Measurements from ENCODE around the gene LTA4H.

The LTA4H gene

GRCh38 chr12:96020314-96021003 lies 14.9 kb downstream of the LTA4H start:
- no peaks in the 10 kb centered on the region for H3K9me3 ChIP-seq (ENCODE audit: control insufficient read depth, insufficient read depth, low read depth, low read length)
- H3K27ac ChIP-seq (ENCODE audit: extremely low read depth, low read depth, low read length), result no peak overlapping the region
- H3K4me3 ChIP-seq (ENCODE audit: low read depth, low read length), result no peak overlapping the region
- TF ChIP-seq ZBTB10 (tag by site-specific recombination; IDR thresholded peaks at IDR 0.05), result no peak
- no peak for TF ChIP-seq ZFP37 (tag by site-specific recombination; IDR thresholded peaks at IDR 0.05)
- TF ChIP-seq ZNF514 (tag by site-specific recombination; IDR thresholded peaks at IDR 0.05), result no peak
- ChIA-PET CTCF (interaction anchor here (0.8 to 0.9 kb wide), 2 partner anchors 22 to 195 kb away, joined by 3 to 6 read pairs; no protein-coding TSS in a partner anchor), POLR2A (interaction anchor here (1.8 kb wide), 1 partner anchor 15 kb away, joined by 7 read pairs; the partner anchor contains the start of gene LTA4H)
- peaks cover 52 to 83% of the 10 kb centered on the region in 2 experiments for H3K36me3 ChIP-seq (ENCODE audit: control insufficient read depth in 2 of 2, insufficient read depth in 1 of 2, low read length in 2 of 2)
- H3K4me1 ChIP-seq (ENCODE audit: control insufficient read depth, insufficient read depth, low read length), result no peaks in the 10 kb centered on the region

- TF ChIP-seq ZIC2 (tag by site-specific recombination; IDR thresholded peaks at IDR 0.05) (no peak), OSR2 (tag by site-specific recombination; IDR thresholded peaks at IDR 0.05) (no peak), ZNF274 (IDR thresholded peaks at IDR 0.05; ENCODE audit: low read length) (no peak), ZNF274 (tag by site-specific recombination; IDR thresholded peaks at IDR 0.05; ENCODE audit: borderline replicate concordance) (no peak), ZNF341 (tag by site-specific recombination; IDR thresholded peaks at IDR 0.05; ENCODE audit: low read depth) (no peak), SALL2 (tag by site-specific recombination; IDR thresholded peaks at IDR 0.05; ENCODE audit: borderline replicate concordance) (no peak), ZNF335 (tag by site-specific recombination; conservative IDR thresholded peaks at IDR 0.05) (no peak), ZNF585B (tag by site-specific recombination; IDR thresholded peaks at IDR 0.05) (no peak), MYNN (tag by site-specific recombination; IDR thresholded peaks at IDR 0.05; ENCODE audit: borderline replicate concordance) (no peak), ZNF704 (tag by site-specific recombination; IDR thresholded peaks at IDR 0.05) (no peak), ZNF426 (tag by site-specific recombination; IDR thresholded peaks at IDR 0.05) (no peak), ZNF391 (tag by site-specific recombination; IDR thresholded peaks at IDR 0.05; ENCODE audit: borderline replicate concordance, low read depth) (no peak), GFI1B (tag by site-specific recombination; IDR thresholded peaks at IDR 0.05) (no peak), ZBTB8A (tag by site-specific recombination; IDR thresholded peaks at IDR 0.05) (no peak), ZNF214 (tag by site-specific recombination; IDR thresholded peaks at IDR 0.05; ENCODE audit: borderline replicate concordance) (no peak), ZBTB1 (tag by site-specific recombination; IDR thresholded peaks at IDR 0.05) (no peak), ZNF521 (tag by site-specific recombination; IDR thresholded peaks at IDR 0.05) (no peak), KLF1 (tag by site-specific recombination; IDR thresholded peaks at IDR 0.05) (no peak), ZNF121 (tag by site-specific recombination; IDR thresholded peaks at IDR 0.05) (no peak), ELK4 (IDR thresholded peaks at IDR 0.05; ENCODE audit: borderline replicate concordance, low read depth, low read length) (no peak)
- Histone ChIP-seq H3K4me3 (ENCODE audit: low read depth, low read length) (no peak overlapping the region), H3K27ac (ENCODE audit: extremely low read depth, low read depth, low read length) (no peak overlapping the region), H3K9me3 (ENCODE audit: control insufficient read depth, insufficient read depth, low read depth, low read length) (no peaks in the 10 kb centered on the region), H3K4me1 (ENCODE audit: control insufficient read depth, insufficient read depth, low read length) (no peaks in the 10 kb centered on the region), H3K36me3 (ENCODE audit: control insufficient read depth in 2 of 2, insufficient read depth in 1 of 2, low read length in 2 of 2) (peaks cover 46 to 85% of the 10 kb centered on the region in 2 experiments)
- POLR2A ChIA-PET, result no interaction called here
- CTCF ChIA-PET, result interaction anchor here (0.6 to 1.6 kb wide), 6 partner anchors 10 to 966 kb away, joined by 3 to 6 read pairs (median 4); no protein-coding TSS in a partner anchor
Measured at GRCh38 chr12:96015672-96016071, 19.7 kb downstream of the LTA4H start.

All from HEK293 (cell line).